Activated CD4-positive, CD25-positive, alpha-beta regulatory T cell treated with anti-CD3 and anti-CD28 coated beads, Interleukin-2, amount 50 U/mL, for 24 hours (primary cell): ENCODE data around the gene DNAH14.
"Not testable (repeated sequence)": the region's sequence is repeated elsewhere in the genome, so short reads cannot be mapped to it uniquely, and the experiment has no call there.

ENCODE experiments used
- ATAC-seq, 2 donors: fragments of 150-1000 bp; cut with Tn5 transposase; one replicate each; pipeline ENCODE4 v1.10.0; 2021; ENCODE audit warnings: mild to moderate bottlenecking in 1 of 2, moderate library complexity in 1 of 2

DNAH14 gene

GRCh38 chr1:225004396-225004795 is 74.9 kb downstream of the DNAH14 start:
- no peak for ATAC-seq

GRCh38 chr1:225006352-225006751 is 76.9 kb downstream of the DNAH14 start:
- ATAC-seq = not testable (repeated sequence)

- not testable (repeated sequence) for ATAC-seq
Observed at GRCh38 chr1:225008050-225008449, 78.6 kb downstream of the DNAH14 start.

GRCh38 chr1:225021037-225021436 is 91.6 kb downstream of the DNAH14 start:
- ATAC-seq = no peak

- no peak for ATAC-seq
Observed at GRCh38 chr1:225026701-225027100, 97.2 kb downstream of the DNAH14 start.

- not testable (repeated sequence) for ATAC-seq
Observed at GRCh38 chr1:225036441-225036840, 107.0 kb downstream of the DNAH14 start.

GRCh38 chr1:225042263-225042662 is 112.8 kb downstream of the DNAH14 start:
- no peak for ATAC-seq

GRCh38 chr1:225044258-225044657 is 114.8 kb downstream of the DNAH14 start:
- ATAC-seq = no peak

GRCh38 chr1:225049594-225049993 is 120.1 kb downstream of the DNAH14 start:
- no peak for ATAC-seq

- ATAC-seq = no peak
Observed at GRCh38 chr1:225063722-225064121, 134.2 kb downstream of the DNAH14 start.

GRCh38 chr1:225070972-225071371 is 141.5 kb downstream of the DNAH14 start:
- no peak for ATAC-seq

GRCh38 chr1:225097175-225097574 is 167.7 kb downstream of the DNAH14 start:
- no peak for ATAC-seq

GRCh38 chr1:225111000-225111399 is 181.5 kb downstream of the DNAH14 start:
- ATAC-seq = no peak

- ATAC-seq = no peak
Observed at GRCh38 chr1:225113265-225113664, 183.8 kb downstream of the DNAH14 start.

GRCh38 chr1:225114354-225114990 is 185.0 kb downstream of the DNAH14 start:
- no peak for ATAC-seq

GRCh38 chr1:225119307-225119706 is 189.8 kb downstream of the DNAH14 start:
- no peak for ATAC-seq

- ATAC-seq = no peak
Observed at GRCh38 chr1:225121095-225121494, 191.6 kb downstream of the DNAH14 start.

- ATAC-seq = no peak
Observed at GRCh38 chr1:225131869-225132268, 202.4 kb downstream of the DNAH14 start.

GRCh38 chr1:225137976-225138375 is 208.5 kb downstream of the DNAH14 start:
- ATAC-seq = no peak

GRCh38 chr1:225143001-225143400 is 213.5 kb downstream of the DNAH14 start:
- ATAC-seq = no peak

- no peak for ATAC-seq
Observed at GRCh38 chr1:225146478-225146877, 217.0 kb downstream of the DNAH14 start.

- ATAC-seq = not testable (repeated sequence)
Observed at GRCh38 chr1:225147791-225148190, 218.3 kb downstream of the DNAH14 start.

- no peak for ATAC-seq
Observed at GRCh38 chr1:225152061-225152460, 222.6 kb downstream of the DNAH14 start.

GRCh38 chr1:225155555-225155954 is 226.1 kb downstream of the DNAH14 start:
- no peak for ATAC-seq

GRCh38 chr1:225156254-225156653 is 226.8 kb downstream of the DNAH14 start:
- no peak for ATAC-seq
